ENCODE data around the gene ABCC8. TPM values are rescaled to one million over a fixed set of nuclear protein-coding genes. Genes with fewer than 3 reads are reported as not detected.
A peak's percentile ranks its signal among the peaks of the same experiment; 100 is the strongest.

ABCC8 gene
- total and polyA plus RNA-seq, 5 donors from 2014 or later = not detected

DNA sequence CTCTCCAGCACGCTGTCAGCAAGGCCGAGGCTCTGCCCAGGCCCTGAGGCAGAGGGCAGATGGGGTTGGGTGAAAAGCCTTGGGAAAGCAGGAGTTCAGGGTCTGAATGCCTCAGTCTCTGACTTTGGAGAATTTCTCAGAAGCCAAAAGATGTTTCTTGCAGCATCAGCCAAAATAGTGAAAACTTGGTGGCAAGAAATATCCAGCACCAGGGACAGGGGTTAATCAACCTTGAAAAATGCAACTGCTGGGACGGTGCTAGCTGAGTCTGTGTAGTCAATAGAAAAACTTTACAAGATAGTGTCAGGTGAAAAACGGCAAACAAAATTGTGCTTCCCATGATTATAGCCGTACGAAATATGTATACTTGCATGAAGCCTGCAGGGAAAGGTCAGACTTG is 1.4 kb upstream of the ABCC8 start:
- Mint-ChIP-seq H3K36me3 (peaks cover 3% of the 10 kb centered on the region), H3K27me3 (peaks cover 47% of the 10 kb centered on the region), H3K27ac (no peak overlapping the region), H3K4me1 (peaks cover 0 to 7% (median 0%) of the 10 kb centered on the region in 4 donors), H3K9me3 (peaks cover 0 to 4% (median 0%) of the 10 kb centered on the region in 7 donors), H3K4me3 (no peak overlapping the region)
- Histone ChIP-seq H3K27me3 (ENCODE audit: control insufficient read depth, insufficient read depth, low read length) (peaks cover 10% of the 10 kb centered on the region), H3K36me3 (ENCODE audit: control insufficient read depth, insufficient read depth, low read length) (no peaks in the 10 kb centered on the region), H3K27ac (ENCODE audit: insufficient read depth, low read length, poor library complexity, severe bottlenecking) (no peak overlapping the region), H3K4me3 (ENCODE audit: low read depth, low read length) (no peak overlapping the region), H3K9me3 (ENCODE audit: control insufficient read depth in 2 of 2, low read length in 2 of 2) (no peaks in the 10 kb centered on the region), H3K4me1 (ENCODE audit: control insufficient read depth, insufficient read depth, low read length, poor library complexity, severe bottlenecking) (no peaks in the 10 kb centered on the region)
- ATAC-seq (ENCODE audit: low read depth in 2 of 2) (no peak), DNase-seq (no peak)

DNA sequence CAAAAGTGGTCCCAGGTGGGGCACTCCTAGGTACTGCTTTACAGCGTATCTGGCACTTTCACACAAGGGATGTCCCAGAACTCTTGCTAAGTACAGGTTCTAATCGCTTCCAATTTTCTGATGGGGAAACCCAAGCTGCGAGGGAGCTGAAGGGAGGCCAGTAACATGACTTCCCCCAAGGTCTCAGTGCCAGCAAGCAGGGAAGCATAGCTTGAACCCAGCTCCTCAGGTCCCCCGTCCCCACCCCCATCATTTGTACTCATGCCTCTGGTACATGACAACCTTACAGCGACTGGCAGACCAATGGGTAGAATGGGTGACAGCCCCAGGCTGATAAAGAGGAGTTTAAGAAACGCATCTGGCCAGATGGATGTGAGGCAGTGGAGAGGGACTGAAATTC is 716 bp upstream of the ABCC8 start:
- peaks cover 3% of the 10 kb centered on the region for H3K36me3 Mint-ChIP-seq
- no peak overlapping the region for H3K27ac Mint-ChIP-seq

DNA sequence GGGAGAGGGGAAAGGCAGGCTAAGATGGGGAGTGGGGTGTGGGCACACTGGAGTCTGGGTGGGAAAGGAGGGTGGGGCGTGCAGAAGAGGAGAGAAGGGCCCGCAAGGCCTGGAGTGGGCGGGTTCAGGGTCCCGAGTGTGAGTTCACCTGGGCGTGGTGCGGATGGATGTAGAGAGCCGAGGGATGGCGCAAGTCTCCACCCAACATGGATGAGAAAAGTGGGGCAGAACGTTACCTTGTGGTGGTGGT is 364 bp upstream of the ABCC8 start:
- Histone ChIP-seq H3K4me1 (ENCODE audit: control insufficient read depth, insufficient read depth, low read length, poor library complexity, severe bottlenecking) (no peaks in the 10 kb centered on the region), H3K36me3 (ENCODE audit: control insufficient read depth, insufficient read depth, low read length) (no peaks in the 10 kb centered on the region), H3K27ac (ENCODE audit: insufficient read depth, low read length, poor library complexity, severe bottlenecking) (no peak overlapping the region), H3K27me3 (ENCODE audit: control insufficient read depth, insufficient read depth, low read length) (peaks cover 10% of the 10 kb centered on the region), H3K9me3 (ENCODE audit: control insufficient read depth in 2 of 2, low read length in 2 of 2) (no peaks in the 10 kb centered on the region), H3K4me3 (ENCODE audit: low read depth, low read length) (no peak overlapping the region)
- DNase-seq = no peak
- peaks cover 0 to 4% (median 0%) of the 10 kb centered on the region in 7 donors for H3K9me3 Mint-ChIP-seq
- peaks cover 48% of the 10 kb centered on the region for H3K27me3 Mint-ChIP-seq
- H3K27ac Mint-ChIP-seq = no peak overlapping the region
- no peak overlapping the region for H3K4me3 Mint-ChIP-seq
- peaks cover 0 to 7% (median 0%) of the 10 kb centered on the region in 4 donors for H3K4me1 Mint-ChIP-seq
- ATAC-seq (ENCODE audit: low read depth in 2 of 2) = no peak
- H3K36me3 Mint-ChIP-seq = peaks cover 3% of the 10 kb centered on the region

More for the DNA sequence above, 716 bp upstream of the ABCC8 start:
- no peaks in the 10 kb centered on the region for H3K4me1 ChIP-seq (ENCODE audit: control insufficient read depth, insufficient read depth, low read length, poor library complexity, severe bottlenecking)
- no peak overlapping the region for H3K4me3 ChIP-seq (ENCODE audit: low read depth, low read length)
- peaks cover 0 to 4% (median 0%) of the 10 kb centered on the region in 7 donors for H3K9me3 Mint-ChIP-seq
- H3K27me3 Mint-ChIP-seq = peaks cover 47% of the 10 kb centered on the region
- H3K36me3 ChIP-seq (ENCODE audit: control insufficient read depth, insufficient read depth, low read length) = no peaks in the 10 kb centered on the region
- DNase-seq (no peak), ATAC-seq (ENCODE audit: low read depth in 2 of 2) (no peak)
- no peak overlapping the region for H3K27ac ChIP-seq (ENCODE audit: insufficient read depth, low read length, poor library complexity, severe bottlenecking)
- H3K4me1 Mint-ChIP-seq = peaks cover 0 to 7% (median 0%) of the 10 kb centered on the region in 4 donors
- H3K9me3 ChIP-seq (ENCODE audit: control insufficient read depth in 2 of 2, low read length in 2 of 2) = no peaks in the 10 kb centered on the region
- no peak overlapping the region for H3K4me3 Mint-ChIP-seq
- peaks cover 10% of the 10 kb centered on the region for H3K27me3 ChIP-seq (ENCODE audit: control insufficient read depth, insufficient read depth, low read length)

DNA sequence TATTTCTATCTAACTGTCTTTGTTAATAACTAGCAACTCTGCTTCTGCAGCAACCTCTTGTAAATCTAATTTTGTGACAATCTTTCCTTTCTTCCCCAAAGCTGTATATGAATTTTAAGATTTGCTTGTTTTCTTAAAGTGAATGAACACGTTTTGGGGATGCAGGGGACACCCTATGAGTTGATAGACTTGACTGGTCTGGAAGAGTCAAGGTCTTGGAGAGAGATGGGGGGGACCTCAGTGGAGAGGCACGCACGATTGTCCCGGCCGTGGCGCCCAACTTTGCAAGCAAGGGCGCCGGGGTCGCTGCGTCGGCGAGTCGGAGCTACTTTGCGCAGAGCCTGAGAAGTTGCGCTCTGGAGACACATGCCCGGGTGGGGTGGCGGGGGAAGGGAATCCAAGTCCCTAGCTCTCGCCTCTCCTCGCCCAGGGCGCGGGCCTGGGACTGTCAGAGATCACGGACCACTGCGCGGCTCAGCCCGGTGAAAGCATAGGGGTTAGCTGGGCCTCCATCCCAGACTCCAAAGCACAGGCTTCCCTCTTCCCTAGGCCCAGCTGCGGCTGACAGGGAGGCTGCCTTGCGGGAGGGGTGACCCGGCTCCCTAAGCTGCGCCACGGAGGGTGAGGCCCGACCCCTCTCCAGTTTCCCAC is 854 bp downstream of the ABCC8 start:
- Mint-ChIP-seq H3K27me3 (peaks cover 52% of the 10 kb centered on the region), H3K4me1 (peaks cover 0 to 7% (median 0%) of the 10 kb centered on the region in 4 donors), H3K4me3 (no peak overlapping the region), H3K36me3 (peaks cover 3% of the 10 kb centered on the region), H3K9me3 (peaks cover 0 to 4% (median 0%) of the 10 kb centered on the region in 7 donors), H3K27ac (peak overlapping the region in 1 of 3 donors; percentile 16)
- no peak for ATAC-seq (ENCODE audit: low read depth in 2 of 2)
- Histone ChIP-seq H3K9me3 (ENCODE audit: control insufficient read depth in 2 of 2, low read length in 2 of 2) (no peaks in the 10 kb centered on the region), H3K27me3 (ENCODE audit: control insufficient read depth, insufficient read depth, low read length) (peaks cover 15% of the 10 kb centered on the region), H3K27ac (ENCODE audit: insufficient read depth, low read length, poor library complexity, severe bottlenecking) (no peak overlapping the region), H3K4me3 (ENCODE audit: low read depth, low read length) (no peak overlapping the region), H3K4me1 (ENCODE audit: control insufficient read depth, insufficient read depth, low read length, poor library complexity, severe bottlenecking) (no peaks in the 10 kb centered on the region), H3K36me3 (ENCODE audit: control insufficient read depth, insufficient read depth, low read length) (no peaks in the 10 kb centered on the region)
- DNase-seq = no peak

DNA sequence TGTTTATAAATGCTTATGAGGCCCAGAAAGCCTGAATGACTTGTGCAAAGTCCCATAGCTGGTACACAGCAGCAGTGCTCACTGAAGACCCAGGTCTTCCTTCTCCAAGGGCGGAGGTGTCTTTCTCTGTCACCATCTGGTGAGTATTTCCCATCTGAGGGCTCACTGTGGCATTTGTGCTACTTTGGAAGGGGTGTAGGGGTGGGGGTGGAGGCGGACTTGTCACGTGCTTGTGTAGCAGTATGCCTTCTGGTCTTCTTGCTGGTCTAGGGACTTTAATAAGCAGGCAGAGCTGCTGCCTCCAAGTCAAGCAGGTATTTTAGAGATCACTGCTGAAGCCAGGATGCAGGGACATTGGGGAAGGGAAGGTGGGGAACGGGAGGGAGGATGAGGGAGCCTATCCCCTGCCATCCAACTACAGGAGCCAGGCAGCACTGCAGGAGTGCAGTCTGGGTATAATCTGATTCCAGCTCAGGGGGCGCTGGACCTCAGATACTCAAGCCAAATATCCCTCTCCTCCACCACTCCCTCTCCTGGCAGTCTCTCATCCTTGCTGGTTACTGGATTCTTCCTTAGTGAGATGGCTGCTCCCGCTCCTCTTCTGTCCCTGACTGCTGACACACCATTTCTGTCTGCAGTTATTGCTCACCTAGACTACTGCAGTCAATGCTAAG is 3.4 kb downstream of the ABCC8 start:
- no peak overlapping the region for H3K4me3 Mint-ChIP-seq
- ATAC-seq (ENCODE audit: low read depth in 2 of 2) (no peak), DNase-seq (no peak)
- H3K27me3 Mint-ChIP-seq = peaks cover 43% of the 10 kb centered on the region
- H3K4me1 Mint-ChIP-seq = peaks cover 0 to 7% (median 0%) of the 10 kb centered on the region in 4 donors
- H3K36me3 Mint-ChIP-seq = peaks cover 3% of the 10 kb centered on the region
- Histone ChIP-seq H3K27ac (ENCODE audit: insufficient read depth, low read length, poor library complexity, severe bottlenecking) (no peak overlapping the region), H3K4me3 (ENCODE audit: low read depth, low read length) (no peak overlapping the region), H3K9me3 (ENCODE audit: control insufficient read depth in 2 of 2, low read length in 2 of 2) (no peaks in the 10 kb centered on the region), H3K36me3 (ENCODE audit: control insufficient read depth, insufficient read depth, low read length) (no peaks in the 10 kb centered on the region), H3K4me1 (ENCODE audit: control insufficient read depth, insufficient read depth, low read length, poor library complexity, severe bottlenecking) (no peaks in the 10 kb centered on the region), H3K27me3 (ENCODE audit: control insufficient read depth, insufficient read depth, low read length) (peaks cover 9% of the 10 kb centered on the region)
- H3K9me3 Mint-ChIP-seq = peaks cover 0 to 2% (median 0%) of the 10 kb centered on the region in 7 donors
- H3K27ac Mint-ChIP-seq = no peak overlapping the region

DNA sequence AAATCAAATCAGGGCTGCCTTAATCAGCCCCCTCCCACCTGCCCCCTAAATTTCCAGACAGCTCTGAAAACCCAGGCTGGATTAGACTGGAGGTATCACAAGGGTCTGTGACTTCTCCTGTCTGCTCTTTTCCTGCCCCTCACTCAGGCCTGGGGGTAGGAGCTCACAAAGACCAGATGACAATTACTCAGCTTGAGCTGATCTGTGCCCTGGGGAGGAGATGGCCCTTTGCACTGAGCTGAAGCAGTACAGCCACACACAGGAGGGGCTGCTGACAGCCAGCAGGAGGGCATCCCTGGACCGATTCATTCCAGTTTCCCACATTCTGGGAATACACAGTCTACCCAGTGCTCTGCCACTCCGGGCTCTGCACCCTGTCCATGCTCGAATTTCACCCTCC is 4.2 kb downstream of the ABCC8 start:
- peaks cover 0 to 2% (median 0%) of the 10 kb centered on the region in 7 donors for H3K9me3 Mint-ChIP-seq
- H3K36me3 ChIP-seq (ENCODE audit: control insufficient read depth, insufficient read depth, low read length) = no peaks in the 10 kb centered on the region
- H3K4me1 ChIP-seq (ENCODE audit: control insufficient read depth, insufficient read depth, low read length, poor library complexity, severe bottlenecking) = no peaks in the 10 kb centered on the region
- H3K4me3 Mint-ChIP-seq = no peak overlapping the region
- peaks cover 3% of the 10 kb centered on the region for H3K36me3 Mint-ChIP-seq
- DNase-seq (no peak), ATAC-seq (ENCODE audit: low read depth in 2 of 2) (no peak)
- peaks cover 36% of the 10 kb centered on the region for H3K27me3 Mint-ChIP-seq
- no peak overlapping the region for H3K27ac Mint-ChIP-seq
- no peak overlapping the region for H3K27ac ChIP-seq (ENCODE audit: insufficient read depth, low read length, poor library complexity, severe bottlenecking)
- H3K27me3 ChIP-seq (ENCODE audit: control insufficient read depth, insufficient read depth, low read length) = peaks cover 9% of the 10 kb centered on the region
- no peak overlapping the region for H3K4me3 ChIP-seq (ENCODE audit: low read depth, low read length)
- no peaks in the 10 kb centered on the region for H3K9me3 ChIP-seq (ENCODE audit: control insufficient read depth in 2 of 2, low read length in 2 of 2)
- H3K4me1 Mint-ChIP-seq = peaks cover 0 to 7% (median 0%) of the 10 kb centered on the region in 4 donors

DNA sequence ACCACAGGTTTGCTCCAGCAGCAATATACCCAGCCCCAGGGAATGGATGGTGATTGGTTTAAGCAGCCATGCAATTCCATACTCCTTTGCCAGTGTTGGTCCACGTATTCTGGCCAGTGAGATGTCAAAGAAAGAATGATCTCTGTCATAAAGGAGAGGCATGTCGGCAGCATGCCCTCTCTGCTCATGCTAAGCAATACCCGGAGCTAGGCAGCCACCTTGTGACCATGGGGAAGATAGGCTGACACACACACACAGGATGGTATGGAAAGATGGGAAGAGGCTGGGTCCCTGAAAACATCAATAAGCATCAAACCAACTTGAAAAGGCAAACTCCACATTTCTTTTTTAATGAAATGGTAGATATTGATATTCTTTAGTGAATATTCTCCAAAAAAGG is 5.1 kb downstream of the ABCC8 start:
- H3K4me3 Mint-ChIP-seq = no peak overlapping the region
- H3K4me1 ChIP-seq (ENCODE audit: control insufficient read depth, insufficient read depth, low read length, poor library complexity, severe bottlenecking) = no peaks in the 10 kb centered on the region
- no peak overlapping the region for H3K27ac Mint-ChIP-seq
- H3K27me3 ChIP-seq (ENCODE audit: control insufficient read depth, insufficient read depth, low read length) = peaks cover 9% of the 10 kb centered on the region
- H3K27me3 Mint-ChIP-seq = peaks cover 29% of the 10 kb centered on the region
- H3K27ac ChIP-seq (ENCODE audit: insufficient read depth, low read length, poor library complexity, severe bottlenecking) = no peak overlapping the region
- H3K4me1 Mint-ChIP-seq = peaks cover 0 to 7% (median 0%) of the 10 kb centered on the region in 4 donors
- H3K36me3 ChIP-seq (ENCODE audit: control insufficient read depth, insufficient read depth, low read length) = no peaks in the 10 kb centered on the region
- DNase-seq (peak in 1 of 3 donors; percentile 13), ATAC-seq (ENCODE audit: low read depth in 2 of 2) (no peak)
- peaks cover 3% of the 10 kb centered on the region for H3K36me3 Mint-ChIP-seq
- no peak overlapping the region for H3K4me3 ChIP-seq (ENCODE audit: low read depth, low read length)
- peaks cover 0 to 2% (median 0%) of the 10 kb centered on the region in 7 donors for H3K9me3 Mint-ChIP-seq
- H3K9me3 ChIP-seq (ENCODE audit: control insufficient read depth in 2 of 2, low read length in 2 of 2) = no peaks in the 10 kb centered on the region

DNA sequence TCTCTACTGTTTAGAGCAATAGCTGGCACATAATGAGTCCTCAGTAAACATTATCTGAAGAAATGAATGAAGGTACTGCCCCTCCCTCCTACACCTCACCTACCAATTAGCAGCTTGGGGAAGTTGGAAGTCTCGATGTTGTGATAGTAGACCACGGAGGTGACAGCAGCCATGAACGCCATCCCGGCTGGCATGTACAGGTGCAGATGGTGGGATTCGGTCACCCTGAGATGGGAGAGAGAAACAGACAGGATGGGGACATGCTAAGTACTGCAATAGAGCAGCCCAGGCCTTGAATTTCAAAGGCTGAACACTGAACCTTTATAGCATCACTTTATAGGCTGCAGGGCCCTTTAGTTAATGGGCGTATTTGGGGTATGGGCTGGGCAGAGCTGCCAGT is 6.6 kb downstream of the ABCC8 start:
- Mint-ChIP-seq H3K9me3 (peaks cover 0 to 2% (median 0%) of the 10 kb centered on the region in 7 donors), H3K4me3 (no peak overlapping the region), H3K27me3 (peaks cover 28% of the 10 kb centered on the region), H3K27ac (no peak overlapping the region), H3K4me1 (peaks cover 0 to 2% (median 0%) of the 10 kb centered on the region in 4 donors), H3K36me3 (peaks cover 3% of the 10 kb centered on the region)
- ATAC-seq (ENCODE audit: low read depth in 2 of 2) (no peak), DNase-seq (no peak)
- no peaks in the 10 kb centered on the region for H3K4me1 ChIP-seq (ENCODE audit: control insufficient read depth, insufficient read depth, low read length, poor library complexity, severe bottlenecking)
- H3K36me3 ChIP-seq (ENCODE audit: control insufficient read depth, insufficient read depth, low read length) = no peaks in the 10 kb centered on the region
- H3K27me3 ChIP-seq (ENCODE audit: control insufficient read depth, insufficient read depth, low read length) = peaks cover 9% of the 10 kb centered on the region
- no peaks in the 10 kb centered on the region for H3K9me3 ChIP-seq (ENCODE audit: control insufficient read depth in 2 of 2, low read length in 2 of 2)
- H3K27ac ChIP-seq (ENCODE audit: insufficient read depth, low read length, poor library complexity, severe bottlenecking) = no peak overlapping the region
- no peak overlapping the region for H3K4me3 ChIP-seq (ENCODE audit: low read depth, low read length)

Measured in CD4-positive, CD25-positive, alpha-beta regulatory T cell (primary cell).